SK-N-SH treated with all-trans-retinoic acid at 6 μM for 48 hours (cell line): ENCODE measurements around the gene PHRF1.

ENCODE experiments used
- ATAC-seq: fragments of 200-7000 bp; cut with Tn5 transposase; 3 replicates; pipeline ENCODE4 v1.9.1; 2020; ENCODE audit warnings: mild to moderate bottlenecking, moderate library complexity
- BACH2 ChIP-seq: fragments of 250-450 bp; sonication (Bioruptor Pico); IDR thresholded peaks from 2 replicates; pipeline ENCODE4 v1.9.0; 2021; ENCODE audit warnings: mild to moderate bottlenecking, borderline replicate concordance
- CSDC2 ChIP-seq: fragments of 250-450 bp; sonication (Bioruptor Pico); IDR thresholded peaks from 2 replicates; pipeline ENCODE4 v1.5.0; 2020; ENCODE audit warnings: mild to moderate bottlenecking, moderate library complexity
- CSRNP3 ChIP-seq: fragments of 250-450 bp; sonication (Bioruptor Pico); IDR thresholded peaks from 2 replicates; pipeline ENCODE4 v1.5.1; 2021; ENCODE audit warnings: mild to moderate bottlenecking, moderate library complexity
- GLIS3 ChIP-seq: fragments of 250-450 bp; sonication (Bioruptor Pico); IDR thresholded peaks from 2 replicates; pipeline ENCODE4 v1.5.0; 2020; ENCODE audit warnings: mild to moderate bottlenecking, moderate library complexity
- ISL1 ChIP-seq: fragments of 250-450 bp; sonication (Bioruptor Pico); IDR thresholded peaks from 2 replicates; pipeline ENCODE4 v2.1.2; 2022; ENCODE audit warnings: mild to moderate bottlenecking, moderate library complexity
- OSR1 ChIP-seq: fragments of 250-450 bp; sonication (Bioruptor Pico); IDR thresholded peaks from 2 replicates; pipeline ENCODE4 v1.8.0; 2022; ENCODE audit warnings: moderate library complexity, mild to moderate bottlenecking, inconsistent platforms
- PPARA ChIP-seq: fragments of 250-450 bp; sonication (Bioruptor Pico); IDR thresholded peaks from 2 replicates; pipeline ENCODE4 v1.5.0; 2020; ENCODE audit warnings: mild to moderate bottlenecking, borderline replicate concordance
- SNAI2 ChIP-seq: fragments of 250-450 bp; sonication (Bioruptor Pico); IDR thresholded peaks from 2 replicates; pipeline ENCODE4 v1.5.0; 2020; ENCODE audit warnings: mild to moderate bottlenecking, moderate library complexity
- TCF4 ChIP-seq: fragments of 250-450 bp; sonication (Bioruptor Pico); IDR thresholded peaks from 2 replicates; pipeline ENCODE4 v1.8.0; 2021; ENCODE audit warnings: mild to moderate bottlenecking, moderate library complexity, borderline replicate concordance
- TOX ChIP-seq: fragments of 250-450 bp; sonication (Bioruptor Pico); IDR thresholded peaks from 2 replicates; pipeline ENCODE4 v1.8.0; 2021; ENCODE audit warnings: mild to moderate bottlenecking, moderate library complexity, borderline replicate concordance
- TSHZ2 ChIP-seq: fragments of 250-450 bp; sonication (Bioruptor Pico); IDR thresholded peaks from 2 replicates; pipeline ENCODE4 v1.5.0; 2020; ENCODE audit warnings: mild to moderate bottlenecking, moderate library complexity
- ZFP3 ChIP-seq: fragments of 250-450 bp; sonication (Bioruptor Pico); IDR thresholded peaks from 2 replicates; pipeline ENCODE4 v1.5.0; 2020; ENCODE audit warnings: mild to moderate bottlenecking, moderate library complexity
- ZFP30 ChIP-seq: fragments of 450-650 bp; formaldehyde crosslinking; IDR thresholded peaks from 2 replicates; pipeline ENCODE4 v1.5.0; 2022; ENCODE audit warnings: mild to moderate bottlenecking, moderate library complexity
- ZNF565 ChIP-seq: fragments of 450-650 bp; formaldehyde crosslinking; conservative IDR thresholded peaks from 2 replicates; pipeline ENCODE4 v1.5.0; 2020; ENCODE audit warnings: low read depth, mild to moderate bottlenecking, moderate library complexity
- ZNF70 ChIP-seq: fragments of 450-650 bp; formaldehyde crosslinking; IDR thresholded peaks from 2 replicates; pipeline ENCODE4 v1.5.0; 2020; ENCODE audit warnings: mild to moderate bottlenecking, moderate library complexity
- ZNF8 ChIP-seq: fragments of 450-650 bp; formaldehyde crosslinking; IDR thresholded peaks from 2 replicates; pipeline ENCODE4 v1.5.0; 2020; ENCODE audit warnings: mild to moderate bottlenecking, moderate library complexity
- TF ChIP-seq, protein P1 (sequence below): fragments of 250-450 bp; sonication (Bioruptor Pico); IDR thresholded peaks from 2 replicates; pipeline ENCODE4 v1.5.1; 2020; ENCODE audit warnings: low read depth, mild to moderate bottlenecking, moderate library complexity
- TF ChIP-seq, protein P2 (sequence below): fragments of 250-450 bp; sonication (Bioruptor Pico); IDR thresholded peaks from 2 replicates; pipeline ENCODE4 v1.8.0; 2020; ENCODE audit warnings: mild to moderate bottlenecking, moderate library complexity, borderline replicate concordance
- TF ChIP-seq, protein P3 (sequence below): fragments of 250-450 bp; sonication (Bioruptor Pico); IDR thresholded peaks from 2 replicates; pipeline ENCODE4 v1.8.0; 2021; ENCODE audit warnings: low read depth, mild to moderate bottlenecking, moderate library complexity, borderline replicate concordance

PHRF1 gene

GRCh38 chr11:614623-615503 is 38.6 kb downstream of the PHRF1 start:
- TF ChIP-seq TSHZ2 (CRISPR knock-in tag) = no peak
- TF ChIP-seq PPARA (CRISPR knock-in tag) = no peak
- TF ChIP-seq ZFP3 (CRISPR knock-in tag) = no peak
- TF ChIP-seq, protein P1, sequence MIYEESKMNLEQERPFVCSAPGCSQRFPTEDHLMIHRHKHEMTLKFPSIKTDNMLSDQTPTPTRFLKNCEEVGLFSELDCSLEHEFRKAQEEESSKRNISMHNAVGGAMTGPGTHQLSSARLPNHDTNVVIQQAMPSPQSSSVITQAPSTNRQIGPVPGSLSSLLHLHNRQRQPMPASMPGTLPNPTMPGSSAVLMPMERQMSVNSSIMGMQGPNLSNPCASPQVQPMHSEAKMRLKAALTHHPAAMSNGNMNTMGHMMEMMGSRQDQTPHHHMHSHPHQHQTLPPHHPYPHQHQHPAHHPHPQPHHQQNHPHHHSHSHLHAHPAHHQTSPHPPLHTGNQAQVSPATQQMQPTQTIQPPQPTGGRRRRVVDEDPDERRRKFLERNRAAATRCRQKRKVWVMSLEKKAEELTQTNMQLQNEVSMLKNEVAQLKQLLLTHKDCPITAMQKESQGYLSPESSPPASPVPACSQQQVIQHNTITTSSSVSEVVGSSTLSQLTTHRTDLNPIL = no peak
- TF ChIP-seq, protein P2, sequence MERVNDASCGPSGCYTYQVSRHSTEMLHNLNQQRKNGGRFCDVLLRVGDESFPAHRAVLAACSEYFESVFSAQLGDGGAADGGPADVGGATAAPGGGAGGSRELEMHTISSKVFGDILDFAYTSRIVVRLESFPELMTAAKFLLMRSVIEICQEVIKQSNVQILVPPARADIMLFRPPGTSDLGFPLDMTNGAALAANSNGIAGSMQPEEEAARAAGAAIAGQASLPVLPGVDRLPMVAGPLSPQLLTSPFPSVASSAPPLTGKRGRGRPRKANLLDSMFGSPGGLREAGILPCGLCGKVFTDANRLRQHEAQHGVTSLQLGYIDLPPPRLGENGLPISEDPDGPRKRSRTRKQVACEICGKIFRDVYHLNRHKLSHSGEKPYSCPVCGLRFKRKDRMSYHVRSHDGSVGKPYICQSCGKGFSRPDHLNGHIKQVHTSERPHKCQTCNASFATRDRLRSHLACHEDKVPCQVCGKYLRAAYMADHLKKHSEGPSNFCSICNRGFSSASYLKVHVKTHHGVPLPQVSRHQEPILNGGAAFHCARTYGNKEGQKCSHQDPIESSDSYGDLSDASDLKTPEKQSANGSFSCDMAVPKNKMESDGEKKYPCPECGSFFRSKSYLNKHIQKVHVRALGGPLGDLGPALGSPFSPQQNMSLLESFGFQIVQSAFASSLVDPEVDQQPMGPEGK (CRISPR knock-in tag) = no peak
- no peak for TF ChIP-seq OSR1 (CRISPR knock-in tag)
- no peak for TF ChIP-seq TCF4 (CRISPR knock-in tag)
- TF ChIP-seq, protein P3, sequence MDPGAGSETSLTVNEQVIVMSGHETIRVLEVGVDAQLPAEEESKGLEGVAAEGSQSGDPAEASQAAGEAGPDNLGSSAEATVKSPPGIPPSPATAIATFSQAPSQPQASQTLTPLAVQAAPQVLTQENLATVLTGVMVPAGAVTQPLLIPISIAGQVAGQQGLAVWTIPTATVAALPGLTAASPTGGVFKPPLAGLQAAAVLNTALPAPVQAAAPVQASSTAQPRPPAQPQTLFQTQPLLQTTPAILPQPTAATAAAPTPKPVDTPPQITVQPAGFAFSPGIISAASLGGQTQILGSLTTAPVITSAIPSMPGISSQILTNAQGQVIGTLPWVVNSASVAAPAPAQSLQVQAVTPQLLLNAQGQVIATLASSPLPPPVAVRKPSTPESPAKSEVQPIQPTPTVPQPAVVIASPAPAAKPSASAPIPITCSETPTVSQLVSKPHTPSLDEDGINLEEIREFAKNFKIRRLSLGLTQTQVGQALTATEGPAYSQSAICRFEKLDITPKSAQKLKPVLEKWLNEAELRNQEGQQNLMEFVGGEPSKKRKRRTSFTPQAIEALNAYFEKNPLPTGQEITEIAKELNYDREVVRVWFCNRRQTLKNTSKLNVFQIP (CRISPR knock-in tag) = no peak
- TF ChIP-seq SNAI2 (CRISPR knock-in tag) = no peak
- no peak for TF ChIP-seq ZNF565 (CRISPR knock-in tag)
- no peak for TF ChIP-seq ZNF8 (CRISPR knock-in tag)
- TF ChIP-seq ZNF70 (CRISPR knock-in tag) = no peak
- no peak for TF ChIP-seq TOX (CRISPR knock-in tag)
- TF ChIP-seq ISL1 (CRISPR knock-in tag) = no peak
- TF ChIP-seq BACH2 (CRISPR knock-in tag) = no peak
- ATAC-seq = peak; percentile 5

GRCh38 chr11:615504-616319 is 39.4 kb downstream of the PHRF1 start, which contains the start of gene IRF7:
IRF7 (minus strand) TSS chr11:615950; CDS start chr11:615364, 586 bp downstream.
- ATAC-seq = peak; percentile 91
- TF ChIP-seq ZNF70 (CRISPR knock-in tag) (no peak), OSR1 (CRISPR knock-in tag) (no peak), CSRNP3 (CRISPR knock-in tag) (0 out of 2 replicates have a peak, but pooled peaks have one; percentile 20), TSHZ2 (CRISPR knock-in tag) (no peak), ZNF565 (CRISPR knock-in tag) (no peak), SNAI2 (CRISPR knock-in tag) (no peak), ZFP30 (CRISPR knock-in tag) (no peak), TOX (CRISPR knock-in tag) (no peak), PPARA (CRISPR knock-in tag) (no peak), ZNF8 (CRISPR knock-in tag) (no peak), CSDC2 (CRISPR knock-in tag) (no peak), GLIS3 (0 out of 2 replicates have a peak, but pooled peaks have one; percentile 55)
- TF ChIP-seq, protein P2 (CRISPR knock-in tag) = no peak
- TF ChIP-seq, protein P3 (CRISPR knock-in tag) = no peak
